ENCODE data around the gene ARID3B. TPM values are rescaled to one million over a fixed set of nuclear protein-coding genes. Genes with fewer than 3 reads are reported as not detected.

The ARID3B gene
- total and polyA plus RNA-seq, 2 of the 13 experiments (the other 11 are each of a cell fraction or from before 2014, with no cell fraction given): 5.3 to 12.8 TPM

DNA sequence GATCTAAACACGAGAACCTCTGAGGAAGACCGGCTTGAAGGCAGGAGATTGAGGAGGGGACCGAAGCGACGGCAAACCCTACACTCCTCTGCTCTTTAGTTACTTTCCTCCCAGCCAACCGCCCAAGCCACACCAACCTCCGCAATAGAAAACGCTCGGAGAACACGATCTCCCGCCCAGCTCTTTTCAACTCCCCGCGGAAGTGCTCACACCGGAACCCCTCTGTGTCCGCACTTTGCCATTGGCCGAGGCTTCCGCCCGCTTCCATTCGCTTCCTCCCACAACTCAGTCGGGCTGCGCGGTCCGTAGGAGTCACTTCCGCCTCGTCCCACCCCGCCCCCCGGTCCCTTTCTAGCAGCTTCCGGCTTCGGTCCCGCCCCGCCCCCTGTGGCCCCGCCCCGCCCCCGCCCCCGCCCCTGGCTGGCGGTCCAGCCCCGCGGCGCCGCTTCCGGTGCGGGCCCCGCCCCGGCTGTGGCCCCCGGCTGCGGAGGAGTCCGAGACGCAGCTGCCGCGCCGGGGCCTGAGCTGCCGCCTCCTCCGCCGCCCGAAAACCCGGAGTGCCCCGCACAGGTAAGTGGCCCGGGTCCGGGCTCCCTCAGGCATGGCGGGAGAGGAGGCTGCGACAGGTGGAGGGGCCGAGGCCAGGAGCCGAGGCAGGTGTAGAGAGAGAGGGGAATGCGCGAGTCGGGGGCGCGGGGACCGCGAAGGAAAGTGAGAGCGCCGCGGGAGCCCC, at the start of gene ARID3B (continued):
- TF ChIP-seq, protein P1, sequence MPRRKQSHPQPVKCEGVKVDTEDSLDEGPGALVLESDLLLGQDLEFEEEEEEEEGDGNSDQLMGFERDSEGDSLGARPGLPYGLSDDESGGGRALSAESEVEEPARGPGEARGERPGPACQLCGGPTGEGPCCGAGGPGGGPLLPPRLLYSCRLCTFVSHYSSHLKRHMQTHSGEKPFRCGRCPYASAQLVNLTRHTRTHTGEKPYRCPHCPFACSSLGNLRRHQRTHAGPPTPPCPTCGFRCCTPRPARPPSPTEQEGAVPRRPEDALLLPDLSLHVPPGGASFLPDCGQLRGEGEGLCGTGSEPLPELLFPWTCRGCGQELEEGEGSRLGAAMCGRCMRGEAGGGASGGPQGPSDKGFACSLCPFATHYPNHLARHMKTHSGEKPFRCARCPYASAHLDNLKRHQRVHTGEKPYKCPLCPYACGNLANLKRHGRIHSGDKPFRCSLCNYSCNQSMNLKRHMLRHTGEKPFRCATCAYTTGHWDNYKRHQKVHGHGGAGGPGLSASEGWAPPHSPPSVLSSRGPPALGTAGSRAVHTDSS (CRISPR knock-in tag; conservative IDR thresholded peaks at IDR 0.05): no peak
- TF ChIP-seq, protein P2, sequence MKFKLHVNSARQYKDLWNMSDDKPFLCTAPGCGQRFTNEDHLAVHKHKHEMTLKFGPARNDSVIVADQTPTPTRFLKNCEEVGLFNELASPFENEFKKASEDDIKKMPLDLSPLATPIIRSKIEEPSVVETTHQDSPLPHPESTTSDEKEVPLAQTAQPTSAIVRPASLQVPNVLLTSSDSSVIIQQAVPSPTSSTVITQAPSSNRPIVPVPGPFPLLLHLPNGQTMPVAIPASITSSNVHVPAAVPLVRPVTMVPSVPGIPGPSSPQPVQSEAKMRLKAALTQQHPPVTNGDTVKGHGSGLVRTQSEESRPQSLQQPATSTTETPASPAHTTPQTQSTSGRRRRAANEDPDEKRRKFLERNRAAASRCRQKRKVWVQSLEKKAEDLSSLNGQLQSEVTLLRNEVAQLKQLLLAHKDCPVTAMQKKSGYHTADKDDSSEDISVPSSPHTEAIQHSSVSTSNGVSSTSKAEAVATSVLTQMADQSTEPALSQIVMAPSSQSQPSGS (CRISPR knock-in tag; IDR thresholded peaks at IDR 0.05): 0 out of 2 replicates have a peak, but pooled peaks have one; percentile 11
- peak; percentile 91 for TF ChIP-seq PHF20 (CRISPR knock-in tag; IDR thresholded peaks at IDR 0.05)
- no peak for TF ChIP-seq NR3C1 (CRISPR knock-in tag; IDR thresholded peaks at IDR 0.05)
- no peak for TF ChIP-seq WIZ (CRISPR knock-in tag; IDR thresholded peaks at IDR 0.05)
- TF ChIP-seq ZBTB3 (CRISPR knock-in tag; IDR thresholded peaks at IDR 0.05; ENCODE audit: borderline replicate concordance, low read depth): no peak
- TF ChIP-seq, protein P3, sequence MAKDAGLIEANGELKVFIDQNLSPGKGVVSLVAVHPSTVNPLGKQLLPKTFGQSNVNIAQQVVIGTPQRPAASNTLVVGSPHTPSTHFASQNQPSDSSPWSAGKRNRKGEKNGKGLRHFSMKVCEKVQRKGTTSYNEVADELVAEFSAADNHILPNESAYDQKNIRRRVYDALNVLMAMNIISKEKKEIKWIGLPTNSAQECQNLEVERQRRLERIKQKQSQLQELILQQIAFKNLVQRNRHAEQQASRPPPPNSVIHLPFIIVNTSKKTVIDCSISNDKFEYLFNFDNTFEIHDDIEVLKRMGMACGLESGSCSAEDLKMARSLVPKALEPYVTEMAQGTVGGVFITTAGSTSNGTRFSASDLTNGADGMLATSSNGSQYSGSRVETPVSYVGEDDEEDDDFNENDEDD (CRISPR knock-in tag; IDR thresholded peaks at IDR 0.05; ENCODE audit: borderline replicate concordance): peak; percentile 98
- TF ChIP-seq ELF3 (CRISPR knock-in tag; IDR thresholded peaks at IDR 0.05): peak; percentile 75
- TF ChIP-seq, protein P4, sequence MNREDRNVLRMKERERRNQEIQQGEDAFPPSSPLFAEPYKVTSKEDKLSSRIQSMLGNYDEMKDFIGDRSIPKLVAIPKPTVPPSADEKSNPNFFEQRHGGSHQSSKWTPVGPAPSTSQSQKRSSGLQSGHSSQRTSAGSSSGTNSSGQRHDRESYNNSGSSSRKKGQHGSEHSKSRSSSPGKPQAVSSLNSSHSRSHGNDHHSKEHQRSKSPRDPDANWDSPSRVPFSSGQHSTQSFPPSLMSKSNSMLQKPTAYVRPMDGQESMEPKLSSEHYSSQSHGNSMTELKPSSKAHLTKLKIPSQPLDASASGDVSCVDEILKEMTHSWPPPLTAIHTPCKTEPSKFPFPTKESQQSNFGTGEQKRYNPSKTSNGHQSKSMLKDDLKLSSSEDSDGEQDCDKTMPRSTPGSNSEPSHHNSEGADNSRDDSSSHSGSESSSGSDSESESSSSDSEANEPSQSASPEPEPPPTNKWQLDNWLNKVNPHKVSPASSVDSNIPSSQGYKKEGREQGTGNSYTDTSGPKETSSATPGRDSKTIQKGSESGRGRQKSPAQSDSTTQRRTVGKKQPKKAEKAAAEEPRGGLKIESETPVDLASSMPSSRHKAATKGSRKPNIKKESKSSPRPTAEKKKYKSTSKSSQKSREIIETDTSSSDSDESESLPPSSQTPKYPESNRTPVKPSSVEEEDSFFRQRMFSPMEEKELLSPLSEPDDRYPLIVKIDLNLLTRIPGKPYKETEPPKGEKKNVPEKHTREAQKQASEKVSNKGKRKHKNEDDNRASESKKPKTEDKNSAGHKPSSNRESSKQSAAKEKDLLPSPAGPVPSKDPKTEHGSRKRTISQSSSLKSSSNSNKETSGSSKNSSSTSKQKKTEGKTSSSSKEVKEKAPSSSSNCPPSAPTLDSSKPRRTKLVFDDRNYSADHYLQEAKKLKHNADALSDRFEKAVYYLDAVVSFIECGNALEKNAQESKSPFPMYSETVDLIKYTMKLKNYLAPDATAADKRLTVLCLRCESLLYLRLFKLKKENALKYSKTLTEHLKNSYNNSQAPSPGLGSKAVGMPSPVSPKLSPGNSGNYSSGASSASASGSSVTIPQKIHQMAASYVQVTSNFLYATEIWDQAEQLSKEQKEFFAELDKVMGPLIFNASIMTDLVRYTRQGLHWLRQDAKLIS (CRISPR knock-in tag; IDR thresholded peaks at IDR 0.05): no peak
- TF ChIP-seq HMG20B (CRISPR knock-in tag; conservative IDR thresholded peaks at IDR 0.05): 0 out of 2 replicates have a peak, but pooled peaks have one; percentile 17
- TF ChIP-seq NR2F6 (IDR thresholded peaks at IDR 0.05): no peak
- no peak for TF ChIP-seq NR2F6 (CRISPR knock-in tag; IDR thresholded peaks at IDR 0.05)
- TF ChIP-seq ZNF263 (CRISPR knock-in tag; IDR thresholded peaks at IDR 0.05): 0 out of 2 replicates have a peak, but pooled peaks have one; percentile 35
- TF ChIP-seq, protein P5, sequence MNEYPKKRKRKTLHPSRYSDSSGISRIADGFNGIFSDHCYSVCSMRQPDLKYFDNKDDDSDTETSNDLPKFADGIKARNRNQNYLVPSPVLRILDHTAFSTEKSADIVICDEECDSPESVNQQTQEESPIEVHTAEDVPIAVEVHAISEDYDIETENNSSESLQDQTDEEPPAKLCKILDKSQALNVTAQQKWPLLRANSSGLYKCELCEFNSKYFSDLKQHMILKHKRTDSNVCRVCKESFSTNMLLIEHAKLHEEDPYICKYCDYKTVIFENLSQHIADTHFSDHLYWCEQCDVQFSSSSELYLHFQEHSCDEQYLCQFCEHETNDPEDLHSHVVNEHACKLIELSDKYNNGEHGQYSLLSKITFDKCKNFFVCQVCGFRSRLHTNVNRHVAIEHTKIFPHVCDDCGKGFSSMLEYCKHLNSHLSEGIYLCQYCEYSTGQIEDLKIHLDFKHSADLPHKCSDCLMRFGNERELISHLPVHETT (CRISPR knock-in tag; conservative IDR thresholded peaks at IDR 0.05): no peak; the same call in 1 of the 2 replicates
- TF ChIP-seq, protein P6, sequence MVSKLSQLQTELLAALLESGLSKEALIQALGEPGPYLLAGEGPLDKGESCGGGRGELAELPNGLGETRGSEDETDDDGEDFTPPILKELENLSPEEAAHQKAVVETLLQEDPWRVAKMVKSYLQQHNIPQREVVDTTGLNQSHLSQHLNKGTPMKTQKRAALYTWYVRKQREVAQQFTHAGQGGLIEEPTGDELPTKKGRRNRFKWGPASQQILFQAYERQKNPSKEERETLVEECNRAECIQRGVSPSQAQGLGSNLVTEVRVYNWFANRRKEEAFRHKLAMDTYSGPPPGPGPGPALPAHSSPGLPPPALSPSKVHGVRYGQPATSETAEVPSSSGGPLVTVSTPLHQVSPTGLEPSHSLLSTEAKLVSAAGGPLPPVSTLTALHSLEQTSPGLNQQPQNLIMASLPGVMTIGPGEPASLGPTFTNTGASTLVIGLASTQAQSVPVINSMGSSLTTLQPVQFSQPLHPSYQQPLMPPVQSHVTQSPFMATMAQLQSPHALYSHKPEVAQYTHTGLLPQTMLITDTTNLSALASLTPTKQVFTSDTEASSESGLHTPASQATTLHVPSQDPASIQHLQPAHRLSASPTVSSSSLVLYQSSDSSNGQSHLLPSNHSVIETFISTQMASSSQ (IDR thresholded peaks at IDR 0.05; ENCODE audit: low read depth): no peak
- TF ChIP-seq, protein P6 (CRISPR knock-in tag; IDR thresholded peaks at IDR 0.05; ENCODE audit: borderline replicate concordance): no peak

Data from HepG2 (cell line).